ENCODE results near the gene PIP4K2A.

PIP4K2A gene

DNA sequence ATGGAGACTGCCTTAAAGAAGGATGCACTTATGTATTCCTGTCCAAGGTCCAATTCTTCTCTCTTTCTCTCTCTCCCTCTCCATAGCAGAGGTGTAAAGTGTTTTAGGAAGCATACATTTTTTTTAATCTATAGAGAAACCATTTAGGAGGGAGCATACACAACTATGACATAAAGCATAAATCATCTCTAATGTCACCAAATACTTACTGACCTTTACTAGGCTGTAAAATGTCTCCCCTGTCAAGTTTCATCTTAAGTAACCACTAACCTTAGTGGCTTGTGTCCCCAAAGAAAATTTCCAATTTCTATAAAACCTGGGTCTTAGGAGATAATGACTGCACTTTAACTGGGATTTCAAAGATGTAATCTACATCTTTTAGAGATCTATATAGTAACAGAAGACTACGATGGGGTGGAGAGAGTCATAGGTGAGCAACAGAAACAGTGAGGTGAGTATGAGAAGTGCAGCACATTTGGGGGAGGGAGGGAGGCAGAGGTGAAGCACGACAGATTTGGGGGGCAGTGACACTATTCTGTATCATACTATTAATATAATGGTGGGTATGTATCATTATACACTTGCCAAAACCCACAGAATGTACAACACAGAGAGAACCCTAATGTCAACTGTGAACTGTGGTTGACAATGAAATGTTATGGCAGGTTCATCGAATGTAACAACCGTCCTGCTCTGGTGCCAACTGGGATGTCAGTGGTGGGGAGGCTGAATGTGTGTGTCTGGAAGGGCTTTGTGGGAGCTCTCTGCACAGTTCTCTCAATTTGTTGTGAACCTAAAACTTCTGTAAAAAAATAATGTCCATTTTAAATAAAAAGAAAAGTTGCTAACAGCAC is 79.5 kb downstream of the PIP4K2A start:
- DNase-seq = no peak

DNA sequence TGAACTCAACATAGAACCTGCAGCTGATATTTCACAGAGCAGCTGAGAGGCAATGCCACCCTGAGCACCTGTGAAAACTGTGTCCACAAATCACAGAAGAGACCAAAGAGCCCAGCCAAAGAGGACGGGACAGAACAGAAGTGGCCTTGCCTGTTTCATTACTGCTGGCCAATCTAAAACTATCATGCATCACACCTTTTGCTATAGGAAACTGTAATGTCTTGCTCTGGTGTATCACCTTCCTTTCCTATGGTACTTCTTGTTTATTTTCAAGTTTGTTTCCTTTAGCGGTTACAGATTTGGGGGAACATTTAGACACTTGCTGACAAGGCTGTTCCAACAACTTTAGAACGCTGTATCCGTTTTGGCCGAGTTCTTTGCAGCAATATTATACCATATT is 80.3 kb downstream of the PIP4K2A start:
- no peak for DNase-seq

DNA sequence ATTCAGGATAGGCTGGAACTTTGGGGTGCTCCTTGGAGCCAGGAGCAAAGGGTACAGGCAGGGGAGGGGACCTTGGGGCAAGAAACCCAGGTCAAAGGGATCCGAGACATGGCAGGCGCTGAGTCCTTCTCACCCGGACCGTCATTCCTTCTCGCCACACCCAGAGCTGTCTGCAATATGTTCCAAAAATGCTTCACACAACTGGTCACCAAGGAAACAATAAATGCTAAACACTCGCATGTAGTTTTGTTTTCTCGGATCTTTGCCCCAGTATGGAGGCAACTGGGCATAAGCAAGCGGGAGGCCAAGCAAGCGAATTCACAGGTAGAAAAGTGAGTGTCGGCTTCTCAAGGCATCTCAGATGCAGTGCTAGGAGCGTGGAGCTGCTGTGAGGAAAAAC is 80.8 kb downstream of the PIP4K2A start:
- DNase-seq = no peak

DNA sequence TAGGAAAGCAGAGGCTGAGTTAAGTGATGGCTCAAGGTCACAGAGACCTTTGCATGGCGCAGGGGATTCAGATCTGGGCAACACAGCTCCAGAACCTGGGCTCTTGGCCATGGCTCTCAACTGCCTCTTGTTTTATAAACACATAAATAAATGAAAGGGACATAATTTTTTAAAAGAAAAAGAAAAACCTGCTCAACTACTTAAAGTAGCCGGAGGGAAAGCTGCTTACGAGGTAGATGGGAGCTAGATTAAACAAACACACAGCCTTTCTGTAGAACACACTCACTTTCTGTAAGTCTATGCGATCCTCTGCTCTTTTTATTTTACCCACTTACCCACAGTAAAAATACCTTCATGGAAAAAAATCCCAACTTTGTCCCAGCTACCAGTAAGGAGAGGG is 81.3 kb downstream of the PIP4K2A start:
- DNase-seq = no peak

DNA sequence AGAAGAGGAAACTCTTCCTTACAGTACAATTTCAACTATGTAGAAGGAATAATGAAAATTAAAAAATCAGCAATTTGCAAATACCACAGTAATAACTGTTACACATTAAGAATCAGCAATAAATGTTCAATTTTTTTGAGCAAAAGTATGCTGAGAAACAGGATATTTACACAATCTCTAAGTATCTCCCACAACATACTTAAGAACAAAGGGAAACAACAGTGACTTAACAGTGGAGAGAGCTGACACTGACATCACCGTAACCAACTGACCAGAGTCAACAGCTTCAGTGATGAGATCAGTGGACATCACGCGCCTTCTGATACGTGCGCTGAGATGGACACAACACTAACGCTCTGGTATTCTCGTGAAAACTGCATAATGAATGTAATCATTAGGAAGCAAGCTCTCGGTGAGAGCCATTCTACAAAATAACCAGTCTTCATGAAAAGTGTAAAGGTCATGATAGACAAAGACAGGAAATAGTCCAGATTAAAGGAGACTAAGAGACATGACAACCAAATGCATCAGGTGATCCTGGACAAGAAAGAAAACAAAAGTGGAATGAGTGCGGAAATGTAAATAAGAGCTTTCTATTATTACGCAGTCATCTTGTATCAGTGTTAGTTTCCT is 82.6 kb downstream of the PIP4K2A start:
- no peak for DNase-seq

DNA sequence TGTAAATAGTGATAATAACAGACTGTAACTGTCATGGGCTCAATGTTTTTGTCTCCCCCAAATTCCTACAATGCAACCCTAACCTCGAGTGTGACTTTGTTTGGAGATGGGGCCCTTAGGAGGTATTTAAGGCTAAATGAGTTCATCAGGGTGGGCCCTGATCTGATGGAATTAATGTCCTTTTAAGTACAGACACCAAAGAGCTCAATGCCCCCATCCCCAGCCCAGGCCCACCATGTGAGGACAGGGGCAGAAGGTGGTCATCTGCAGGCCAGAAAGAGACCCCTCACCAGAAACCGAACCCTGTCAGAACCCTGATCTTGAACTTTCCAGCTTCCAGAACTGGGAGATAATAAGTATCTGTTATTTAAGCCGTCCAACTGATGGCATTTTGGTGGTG is 83.2 kb downstream of the PIP4K2A start:
- no peak for DNase-seq

DNA sequence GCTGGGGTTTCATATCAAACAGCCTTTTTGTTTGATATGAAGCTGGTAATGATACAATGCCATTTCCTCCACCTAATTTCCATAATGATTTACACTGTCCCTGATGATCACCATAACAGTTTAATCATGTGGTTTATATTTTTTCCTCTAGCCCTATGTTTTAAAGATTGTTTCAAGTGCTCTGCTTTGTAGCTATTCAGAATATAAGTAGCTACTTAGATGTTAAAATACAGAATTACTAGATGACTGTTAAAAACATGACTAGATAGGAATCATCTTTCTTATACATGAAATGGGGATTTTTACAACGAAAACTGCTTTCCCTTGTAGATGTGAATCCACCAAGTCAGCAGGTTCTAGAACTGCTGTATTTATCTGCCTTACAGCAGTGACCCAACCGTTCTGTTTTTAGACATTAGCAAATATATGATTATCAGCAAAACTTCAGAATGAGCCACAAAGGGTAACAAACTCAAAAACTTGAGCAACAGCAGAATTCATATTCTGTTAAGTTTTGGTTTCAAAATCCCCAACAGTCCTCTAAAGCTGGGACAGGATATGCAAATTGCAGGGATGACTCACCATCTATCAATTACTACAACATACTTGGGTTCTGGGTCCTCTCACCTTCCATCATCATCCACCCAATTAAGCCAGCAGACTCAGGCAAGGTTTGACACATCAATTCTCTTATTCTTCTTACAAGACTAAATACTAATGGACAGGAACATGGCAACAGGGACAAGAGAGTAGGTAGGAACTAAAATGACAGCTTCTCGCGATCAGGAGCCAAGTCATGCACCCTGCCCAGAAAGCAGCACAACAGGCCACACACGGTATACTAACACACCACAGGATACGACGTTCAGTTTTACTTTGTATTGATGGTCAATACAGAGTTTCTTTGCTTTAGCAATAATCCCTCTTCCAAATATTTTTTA is 83.9 kb downstream of the PIP4K2A start:
- DNase-seq = no peak

DNA sequence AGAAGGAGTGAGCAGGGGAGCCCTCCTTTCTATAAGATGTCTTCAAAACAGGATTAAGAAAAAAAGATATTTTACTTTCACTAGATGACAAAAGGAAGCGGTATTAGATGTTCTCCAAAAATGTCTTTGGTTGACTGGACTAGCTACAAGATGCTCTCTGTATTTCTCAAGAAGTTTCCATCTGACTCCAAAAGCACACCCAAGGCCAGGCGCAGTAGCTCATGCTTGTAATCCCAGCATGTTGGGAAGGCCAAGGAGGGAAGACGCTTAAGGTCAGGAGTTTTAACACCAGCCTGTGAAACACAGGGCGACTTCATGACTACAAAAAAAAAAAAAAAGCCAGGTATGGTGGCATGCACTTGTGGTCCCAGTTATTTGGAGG is 84.5 kb downstream of the PIP4K2A start:
- DNase-seq = no peak

DNA sequence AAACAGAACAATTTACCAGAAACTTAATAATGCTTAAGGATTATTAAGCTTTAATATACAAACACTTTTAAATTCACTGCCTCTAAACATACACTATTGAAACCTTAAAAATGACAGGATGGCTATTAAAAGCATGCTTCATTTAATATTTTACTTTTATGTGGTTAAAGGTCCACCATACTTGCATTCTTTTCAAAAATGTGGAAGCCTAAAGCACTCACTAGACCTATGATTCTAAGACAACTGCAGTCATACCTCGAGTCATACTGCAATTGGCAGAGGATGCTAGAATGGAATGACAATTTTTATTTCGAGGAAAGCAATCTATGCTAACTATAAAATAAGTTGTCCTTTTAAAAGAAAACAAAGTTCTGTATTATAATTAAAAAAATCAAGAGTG is 85.3 kb downstream of the PIP4K2A start:
- DNase-seq = no peak

DNA sequence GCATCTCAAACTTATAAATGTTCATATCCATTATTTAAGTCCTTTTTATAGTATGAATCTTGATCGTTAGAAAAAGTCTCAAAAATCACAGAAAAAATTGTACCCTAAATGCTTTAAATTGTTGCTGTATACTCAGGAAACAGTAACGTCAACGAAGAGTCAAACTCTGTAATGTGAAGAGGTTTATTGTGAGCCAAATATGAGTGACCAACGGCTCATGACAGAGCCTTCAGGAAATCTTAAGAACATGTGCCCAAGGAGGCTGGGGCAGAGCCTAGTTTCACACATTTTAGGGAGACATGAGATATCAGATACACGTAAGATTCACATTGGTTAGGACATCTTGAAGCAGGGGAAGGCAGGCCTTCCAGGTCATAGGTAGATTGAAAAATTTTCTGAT is 86.1 kb downstream of the PIP4K2A start:
- no peak for DNase-seq

DNA sequence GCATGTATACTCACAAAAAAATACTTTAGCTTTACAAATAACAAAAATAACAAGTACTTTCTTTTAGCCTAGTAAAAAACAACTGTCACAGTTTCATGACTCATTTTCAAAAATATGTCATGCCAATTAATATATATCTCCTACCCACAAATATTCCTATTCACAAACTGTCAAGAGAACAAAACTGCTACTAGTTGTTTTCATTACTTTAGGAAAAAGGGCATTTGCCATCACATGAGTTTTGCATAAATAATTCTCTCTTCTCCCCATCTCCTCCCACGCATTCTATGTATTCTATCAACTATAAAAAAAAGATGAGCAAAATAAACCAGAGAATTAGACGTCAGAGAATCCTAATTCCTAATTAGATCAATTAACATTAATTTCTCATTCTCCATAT is 87.6 kb downstream of the PIP4K2A start:
- no peak for DNase-seq

DNA sequence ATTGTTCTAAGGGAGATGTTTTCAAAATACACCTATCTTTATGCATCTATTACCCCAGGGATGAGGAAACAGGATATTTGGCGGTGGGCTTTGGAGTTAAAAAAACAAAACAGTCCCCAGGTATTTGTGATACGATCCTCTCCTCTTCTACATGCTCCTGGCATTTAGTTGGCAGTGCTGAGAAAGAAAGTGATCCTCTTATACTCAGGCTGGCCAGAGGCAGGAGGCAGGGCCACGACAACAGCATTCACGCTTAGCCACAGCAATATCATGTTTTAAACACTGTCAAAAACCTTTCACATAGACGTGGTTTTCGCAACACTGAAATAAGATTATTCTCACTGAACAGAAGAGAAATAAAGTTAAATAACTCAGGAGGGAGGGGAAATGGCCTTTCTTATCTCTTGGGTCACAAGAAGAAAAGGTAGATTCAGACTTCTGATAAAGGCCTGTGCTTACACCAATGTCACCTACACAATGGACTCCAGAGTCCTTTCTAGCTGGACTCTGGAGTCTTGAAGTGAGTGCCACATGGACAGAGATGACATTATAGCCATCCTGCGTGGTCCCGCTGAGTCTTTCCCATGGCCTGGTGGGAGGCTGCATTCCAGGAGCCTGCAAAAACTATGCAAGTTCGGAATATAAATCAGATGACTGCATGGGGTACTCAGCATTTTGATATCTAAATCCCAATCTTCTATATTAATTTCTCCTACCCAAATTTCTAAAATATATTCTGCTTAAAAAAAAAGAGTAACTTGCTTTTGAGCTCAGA is 88.7 kb downstream of the PIP4K2A start:
- no peak for DNase-seq

DNA sequence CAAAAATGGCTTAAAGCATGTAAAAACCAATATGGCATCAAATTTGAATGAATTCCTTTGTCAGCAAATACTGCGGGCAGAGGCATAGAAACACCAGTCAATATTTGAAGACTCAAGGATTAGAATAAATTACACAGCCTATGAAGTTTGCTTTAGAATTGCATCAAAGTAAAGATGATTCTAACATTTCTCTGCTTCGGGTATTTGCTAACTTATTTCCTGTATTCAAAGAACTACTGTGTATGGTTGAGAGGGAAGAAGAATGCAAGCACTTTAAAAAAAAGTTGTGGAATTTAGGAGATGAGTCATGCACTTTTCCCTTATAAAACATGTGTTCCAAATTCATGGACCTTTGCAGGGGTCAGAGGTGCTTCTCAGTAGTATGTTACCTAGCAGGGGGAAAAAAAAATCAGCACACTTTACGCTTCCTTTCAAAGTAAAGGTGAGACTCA is 90.1 kb downstream of the PIP4K2A start:
- peak in 1 of 2 experiments; percentile 67 for DNase-seq

DNA sequence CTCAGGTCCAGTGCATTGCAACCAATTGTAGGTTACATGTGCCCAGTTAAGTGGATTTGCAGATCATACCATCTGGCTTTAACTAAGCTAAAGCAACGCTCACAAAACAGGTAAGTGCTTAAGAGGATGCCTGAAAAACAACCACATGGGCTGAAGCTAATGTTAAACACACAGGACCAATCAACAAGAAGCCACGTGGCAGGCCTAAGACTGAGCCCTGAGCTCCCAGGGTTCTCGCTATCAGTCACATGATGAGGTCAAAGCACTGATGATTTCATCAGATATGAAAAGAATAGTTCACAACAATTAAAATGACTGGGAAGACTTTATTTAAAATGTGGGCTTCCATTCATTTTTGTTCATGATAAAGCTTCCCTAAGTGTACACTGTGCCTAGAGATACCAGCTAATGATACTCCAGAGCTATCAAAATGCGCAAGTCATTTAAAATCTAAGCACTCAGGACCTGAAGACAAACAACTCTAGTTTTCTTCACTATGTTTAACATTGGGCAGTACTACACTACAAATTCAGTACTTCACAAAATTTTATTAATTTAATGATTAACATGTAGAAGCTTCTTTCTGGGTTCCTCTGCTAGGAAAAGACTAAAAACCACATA is 90.6 kb downstream of the PIP4K2A start:
- DNase-seq = no peak

DNA sequence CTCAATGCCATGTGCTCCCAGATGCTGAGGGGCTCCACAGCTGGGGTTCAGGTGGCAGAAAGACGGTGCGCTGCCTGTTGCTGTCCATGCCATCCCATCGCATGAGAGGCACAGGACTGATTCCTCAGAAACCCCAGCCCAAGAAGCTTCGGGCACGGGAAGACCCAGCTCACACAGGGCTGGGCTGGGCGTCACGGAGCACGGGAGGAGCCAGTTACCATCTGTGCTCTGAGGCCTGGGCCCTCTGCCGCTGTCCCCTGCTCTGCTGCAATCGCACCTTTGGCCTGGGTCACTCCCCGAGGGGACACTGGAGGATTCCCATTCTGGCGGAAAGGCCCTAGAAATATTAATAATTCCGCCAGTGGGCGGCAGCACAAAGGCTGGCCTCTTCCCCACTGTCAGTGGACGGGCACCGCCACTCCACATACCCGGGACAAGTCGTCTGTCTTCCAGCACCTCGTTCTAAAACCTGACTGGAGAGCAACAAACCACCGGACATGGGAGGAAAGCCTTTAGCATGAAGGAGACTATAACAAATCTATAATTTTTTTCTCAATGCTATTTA is 92.1 kb downstream of the PIP4K2A start:
- no peak for DNase-seq

DNA sequence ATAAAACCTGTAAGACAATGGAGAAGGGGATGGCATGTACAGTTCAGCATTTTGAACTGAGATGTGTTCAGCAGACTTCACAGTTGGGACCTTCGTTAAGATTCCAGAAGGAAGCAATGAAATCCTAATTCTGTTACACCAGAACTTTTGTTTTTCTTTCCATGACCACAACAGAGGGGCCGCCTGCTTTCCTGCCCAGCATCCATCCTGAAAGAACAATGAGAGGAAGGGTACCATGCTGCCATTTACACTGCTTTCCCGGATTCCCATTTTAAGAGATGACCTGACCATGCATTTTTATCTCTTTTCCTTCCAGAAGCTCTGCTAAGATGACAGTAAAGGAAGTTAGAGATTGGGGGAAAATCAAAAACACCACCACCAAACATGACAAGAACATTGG is 92.7 kb downstream of the PIP4K2A start:
- no peak for DNase-seq

DNA sequence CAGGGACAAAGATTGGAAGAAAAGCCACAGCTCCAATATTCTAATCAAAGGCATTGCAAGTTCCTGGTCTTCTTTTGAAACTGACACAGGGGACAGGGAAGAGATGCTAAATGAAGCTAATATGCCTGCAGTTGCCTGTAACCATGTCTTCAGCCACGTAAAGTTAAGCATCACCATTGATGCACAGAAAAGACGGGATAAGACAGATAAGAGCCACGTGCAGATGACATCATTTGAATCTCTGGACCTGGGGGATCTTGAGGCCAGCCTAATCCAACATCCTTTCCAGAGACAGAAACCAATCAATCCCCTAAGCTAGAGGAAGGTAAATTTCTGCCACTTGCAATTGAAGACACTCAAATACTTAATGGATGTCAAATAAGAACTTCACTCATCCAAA is 93.4 kb downstream of the PIP4K2A start:
- DNase-seq = no peak

DNA sequence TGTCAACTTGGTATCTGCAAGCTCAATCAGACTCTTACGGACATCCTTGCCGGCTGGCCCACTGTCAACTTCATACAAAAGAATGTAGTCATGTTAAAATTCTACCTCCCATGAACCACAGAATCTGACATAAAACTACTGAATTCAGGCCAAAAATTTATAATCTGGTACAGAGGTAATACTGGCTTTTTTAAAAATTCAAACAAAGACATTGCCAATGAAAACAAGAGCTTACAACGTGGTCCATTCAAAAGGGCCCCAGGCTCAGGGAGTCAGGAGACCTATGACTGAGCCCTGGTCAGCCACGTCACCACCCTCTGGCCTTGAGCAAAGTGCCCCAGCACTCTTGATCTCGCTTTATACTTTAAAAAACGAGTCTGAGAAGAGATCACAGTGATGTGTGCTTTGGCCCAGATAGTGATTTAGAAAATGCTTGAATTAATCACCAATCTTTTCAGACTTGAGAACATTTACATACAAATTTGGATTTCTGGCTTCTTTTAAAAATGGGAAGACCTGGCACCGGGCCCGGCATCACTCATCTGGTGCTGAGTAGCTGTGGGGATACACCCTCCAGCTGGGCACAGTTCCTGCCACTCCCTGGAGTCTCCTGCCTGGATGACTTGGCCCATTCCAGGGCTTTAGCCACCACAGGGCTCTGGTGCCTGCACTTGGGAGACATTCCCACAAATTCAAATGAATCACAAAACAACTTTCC is 94.1 kb downstream of the PIP4K2A start:
- DNase-seq = peak in 1 of 2 experiments; percentile 82

DNA sequence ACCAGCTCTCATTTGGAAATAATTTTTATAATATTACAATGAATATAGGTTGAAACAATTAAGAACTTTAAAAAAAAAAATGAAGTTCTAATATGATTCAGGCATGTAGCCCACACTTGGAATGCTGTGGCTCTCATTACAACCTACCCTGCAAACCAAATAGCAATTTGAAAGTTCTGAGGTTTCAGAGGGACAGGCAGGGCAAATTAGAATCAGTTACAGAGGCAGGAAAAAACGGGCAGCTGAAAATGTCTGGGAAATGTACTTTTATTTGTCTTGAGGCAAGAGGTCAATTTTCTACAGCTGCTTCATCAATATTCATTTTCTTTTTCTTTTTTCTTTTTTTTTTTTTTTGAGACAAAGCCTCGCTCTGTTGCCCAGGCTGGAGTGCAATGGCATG is 95.3 kb downstream of the PIP4K2A start:
- no peak for DNase-seq

DNA sequence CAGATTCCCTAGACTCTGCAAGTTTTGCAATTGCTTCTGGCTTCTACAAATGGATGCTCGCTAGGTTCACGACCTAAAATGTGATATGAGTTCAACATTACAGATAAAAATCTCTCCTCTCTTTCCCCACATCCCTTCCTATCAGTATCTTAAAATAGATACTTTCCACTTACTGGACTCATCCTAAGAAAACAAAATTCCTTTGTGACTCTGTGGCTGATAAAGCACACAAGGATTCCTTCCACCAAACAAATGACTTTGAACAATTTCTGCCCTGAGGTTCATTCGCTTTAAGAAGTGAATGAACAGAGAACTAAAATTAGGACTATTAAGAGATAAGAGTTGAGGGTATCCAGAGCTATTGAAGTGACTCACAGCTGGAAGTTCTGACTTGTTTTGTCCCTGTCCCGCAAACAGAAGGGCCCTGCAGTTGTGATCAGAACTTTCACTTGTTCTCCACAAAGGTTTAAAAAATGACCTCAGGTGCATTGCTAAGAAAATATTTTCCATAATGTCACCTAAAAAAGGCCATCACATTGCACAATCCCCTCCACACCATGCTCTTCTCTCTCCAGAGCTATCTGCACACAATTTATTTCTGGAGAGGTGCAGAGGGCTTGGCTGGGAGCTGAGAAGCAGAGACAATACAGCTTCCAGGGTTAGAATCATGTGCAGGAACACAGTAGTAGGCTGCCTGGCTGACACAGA is 96.1 kb downstream of the PIP4K2A start:
- DNase-seq = peak in 1 of 2 experiments; percentile 24
